ENCODE results near the gene CCDC33.
A peak's percentile ranks its signal among the peaks of the same experiment; 100 is the strongest.

DNA sequence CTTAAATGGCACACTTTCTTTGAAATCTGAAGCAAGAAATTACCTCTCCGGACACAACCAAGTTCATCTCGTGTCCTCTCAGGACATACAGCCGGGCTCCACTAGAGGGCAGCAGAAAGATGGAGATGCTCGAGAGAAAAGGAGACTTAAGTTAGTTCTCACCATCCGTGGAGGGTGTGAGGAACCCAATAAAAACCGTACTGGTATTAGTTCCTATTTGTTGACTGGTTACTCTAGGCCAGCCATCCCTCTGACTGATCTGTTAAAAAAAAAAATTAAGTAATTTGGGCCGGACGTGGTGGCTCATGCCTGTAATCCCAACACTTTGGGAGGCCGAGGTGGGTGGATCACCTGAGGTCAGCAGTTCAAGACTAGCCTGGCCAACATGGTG lies 139.2 kb downstream of the CCDC33 start:
- TF ChIP-seq EZH2phosphoT487 (IDR thresholded peaks at IDR 0.05; ENCODE audit: low read depth, severe bottlenecking, unreplicated experiment) (no peak), CTCF (IDR thresholded peaks at IDR 0.05; ENCODE audit: poor library complexity) (peak; percentile 89), EZH2 (IDR thresholded peaks at IDR 0.05; ENCODE audit: borderline replicate concordance) (no peak)
